KBM-7 (cell line): ENCODE data around the gene VPS26C.
A peak's percentile ranks its signal among the peaks of the same experiment; 100 is the strongest.

ENCODE experiments used
- DNase-seq: peaks from one replicate; pipeline ENCODE4 v3.0.0-alpha.2; 2015
- in situ Hi-C: fragments of 300-500 bp; cut with MboI; formaldehyde crosslinking; loops from 2 replicates; pipeline ENCODE4 v1.14.3; 2020; ENCODE audit warnings: low sequenced_read_pairs, low pct_unique_long_range_greater_than_20kb, mixed read lengths

VPS26C gene

GRCh38 chr21:37268186-37268503 lies 1.0 kb upstream of the VPS26C start:
- in situ Hi-C loops: no loop called here
- no peak for DNase-seq

DNA sequence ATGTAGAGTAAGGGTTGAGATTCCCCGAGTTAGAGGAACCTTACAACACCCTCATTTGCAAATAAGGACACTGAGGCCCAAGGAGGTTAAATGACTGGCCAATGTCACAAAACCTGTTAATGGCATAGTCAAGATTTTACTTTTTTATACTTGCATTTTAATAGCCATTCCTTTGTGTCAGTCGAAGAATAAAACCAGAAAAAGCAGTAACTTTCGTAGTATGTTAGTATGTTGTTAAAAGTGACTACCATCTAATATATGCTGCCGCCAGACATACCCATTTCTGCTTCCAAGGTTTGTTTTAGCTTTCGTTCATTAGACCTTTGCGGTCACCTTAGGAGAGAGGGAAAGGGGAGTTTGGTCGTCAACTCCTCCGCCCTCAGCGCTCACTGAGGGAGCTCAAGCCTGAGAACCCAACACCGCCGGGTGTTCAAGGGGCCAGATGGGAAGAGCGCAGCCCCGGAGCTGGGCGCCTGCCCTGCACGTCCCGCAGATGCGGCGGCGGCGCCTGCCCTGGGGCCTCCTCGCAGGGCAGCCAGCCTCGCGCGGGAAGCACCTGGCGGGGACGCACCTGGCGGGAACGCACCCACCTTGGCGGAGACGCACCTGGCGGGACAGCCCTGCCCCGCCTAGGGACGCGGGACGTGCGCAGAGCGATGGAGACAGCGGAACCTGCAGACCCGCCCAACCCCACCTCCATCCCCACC lies 466 bp downstream of the VPS26C start:
- in situ Hi-C loops: no loop called here
- peak; percentile 66 for DNase-seq

- in situ Hi-C loops: no loop called here
- no peak for DNase-seq
Measured at GRCh38 chr21:37264808-37265207, 2.3 kb downstream of the VPS26C start.

- no peak for DNase-seq
- in situ Hi-C loops: no loop called here
Measured at GRCh38 chr21:37263827-37264600, 3.1 kb downstream of the VPS26C start.

- in situ Hi-C loops: no loop called here
- no peak for DNase-seq
Measured at GRCh38 chr21:37259426-37259825, 7.7 kb downstream of the VPS26C start.

DNA sequence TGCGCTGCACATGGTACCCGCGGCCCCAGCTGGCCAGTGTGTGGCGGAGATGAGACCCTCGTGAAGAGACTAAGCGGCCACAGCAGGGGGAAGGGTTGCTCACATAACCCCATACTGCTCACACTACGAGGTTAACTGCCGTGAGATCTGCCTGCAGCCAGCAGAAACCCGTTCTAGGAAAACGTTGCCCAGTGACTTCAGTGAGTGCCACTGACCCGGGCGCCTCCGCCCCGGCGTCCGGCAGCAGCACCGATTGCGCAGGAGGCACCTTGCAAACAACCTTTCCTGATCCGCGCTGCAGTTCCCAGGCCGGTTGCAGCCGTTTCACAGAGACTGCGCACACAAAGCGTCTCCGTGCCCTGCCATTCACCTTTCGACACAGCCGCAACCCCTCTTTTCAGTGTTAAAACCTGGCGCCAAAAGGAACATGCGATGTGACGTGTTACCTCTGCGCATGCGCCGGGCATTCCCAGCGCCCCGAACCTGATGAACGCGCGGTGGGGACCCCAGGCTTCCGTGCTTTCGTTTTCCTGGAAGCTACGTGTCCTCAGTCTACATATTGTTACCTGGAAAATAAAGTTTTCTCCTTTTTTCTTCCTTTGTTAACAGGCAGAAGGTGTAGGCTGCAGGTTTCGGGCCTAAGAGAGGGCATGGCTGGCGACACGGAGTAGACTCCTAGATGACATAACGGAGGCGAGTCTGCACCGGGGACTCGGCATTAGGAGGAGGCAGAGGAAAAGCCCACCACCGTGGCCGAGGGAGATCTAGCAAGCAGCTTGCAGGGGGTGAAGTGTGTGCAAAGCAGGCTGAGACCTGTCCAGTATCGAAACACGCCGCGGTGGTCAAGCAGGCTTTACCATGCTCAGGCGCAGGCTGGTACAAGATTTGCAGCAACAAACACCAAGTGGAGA lies 8.9 kb downstream of the VPS26C start:
- DNase-seq: peak; percentile 88
- in situ Hi-C loops: no loop called here

GRCh38 chr21:37257511-37257966 lies 9.6 kb downstream of the VPS26C start:
- in situ Hi-C loops: no loop called here

DNA sequence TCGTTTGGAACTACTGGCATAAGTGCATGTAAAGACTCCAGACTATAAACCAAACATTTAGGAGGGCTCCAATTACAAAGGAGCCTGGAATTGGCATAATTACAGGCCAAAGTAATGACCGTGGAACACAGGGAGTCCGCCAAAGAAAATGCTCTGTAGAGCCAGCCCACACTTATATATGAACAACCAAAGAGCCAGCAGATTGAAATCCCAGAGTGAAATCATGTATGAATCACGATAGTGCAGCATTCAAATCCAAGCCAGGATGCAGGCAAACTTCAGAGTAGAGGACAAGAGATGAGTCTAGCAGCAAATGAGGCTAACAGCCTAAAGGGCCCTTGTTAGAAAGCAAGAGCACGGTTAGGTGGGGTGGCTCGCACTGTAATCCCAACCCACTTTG lies 13.1 kb downstream of the VPS26C start:
- in situ Hi-C loops: no loop called here
- no peak for DNase-seq

More at GRCh38 chr21:37257511-37257966, 9.6 kb downstream of the VPS26C start:
- DNase-seq: peak; percentile 78

DNA sequence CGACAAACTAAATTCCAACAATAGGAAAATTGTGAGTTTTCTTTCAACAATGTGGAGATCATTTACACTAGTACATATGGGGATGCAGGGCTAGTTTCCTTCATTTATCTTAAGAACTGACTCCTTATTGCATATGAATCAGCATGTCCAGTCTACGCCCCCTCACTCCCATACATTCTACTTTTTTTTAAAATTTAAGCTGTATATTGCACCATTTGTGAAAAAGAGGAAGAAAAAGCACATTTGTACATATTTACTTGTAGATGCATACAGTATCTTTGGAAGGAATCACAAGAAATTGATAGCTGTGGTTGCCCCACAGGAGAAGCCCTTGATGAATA lies 15.9 kb downstream of the VPS26C start:
- peak; percentile 60 for DNase-seq
- in situ Hi-C loops: no loop called here

GRCh38 chr21:37249112-37249904 lies 17.8 kb downstream of the VPS26C start:
- in situ Hi-C loops: no loop called here
- no peak for DNase-seq

DNA sequence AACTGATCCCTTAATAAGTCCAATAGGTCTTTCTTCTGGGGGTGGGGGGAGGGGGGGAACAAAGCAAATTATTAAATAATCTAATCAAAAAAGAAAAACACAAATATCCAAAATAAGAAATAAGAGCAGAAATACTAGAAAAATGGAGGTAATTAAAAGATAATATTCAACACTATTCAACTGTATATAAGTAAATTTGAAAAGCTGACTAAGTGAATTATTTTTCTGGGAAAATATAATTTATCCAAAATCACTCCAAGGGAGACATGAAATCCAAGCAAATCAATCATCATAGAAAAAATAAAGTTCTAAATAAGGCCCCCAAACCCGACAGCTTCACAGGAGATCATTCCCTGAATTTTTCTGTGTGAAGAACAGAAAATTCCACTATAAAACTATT lies 18.8 kb downstream of the VPS26C start:
- in situ Hi-C loops: no loop called here
- no peak for DNase-seq

DNA sequence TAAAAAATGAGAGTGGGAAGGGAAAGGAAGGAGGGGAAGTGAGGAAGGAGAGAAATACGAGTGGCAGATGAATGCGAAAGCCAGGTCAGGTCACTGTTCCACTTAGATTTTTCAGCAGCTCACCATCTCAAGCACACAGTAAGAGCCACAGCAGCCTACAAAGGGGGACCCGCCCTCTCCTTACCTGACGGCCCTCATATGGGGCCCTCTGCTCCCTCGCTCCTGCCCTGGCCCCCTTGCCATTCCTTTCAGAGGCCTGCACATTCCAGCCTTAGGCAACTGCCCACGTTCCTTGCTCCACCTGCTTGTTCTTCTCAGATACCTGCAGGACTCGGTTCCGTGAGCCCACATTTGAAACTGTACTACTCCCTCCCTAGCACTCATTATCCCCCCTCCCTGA lies 22.0 kb downstream of the VPS26C start:
- DNase-seq: no peak
- in situ Hi-C loops: no loop called here

GRCh38 chr21:37244501-37245095 lies 22.5 kb downstream of the VPS26C start:
- DNase-seq: peak; percentile 42
- in situ Hi-C loops: no loop called here

DNA sequence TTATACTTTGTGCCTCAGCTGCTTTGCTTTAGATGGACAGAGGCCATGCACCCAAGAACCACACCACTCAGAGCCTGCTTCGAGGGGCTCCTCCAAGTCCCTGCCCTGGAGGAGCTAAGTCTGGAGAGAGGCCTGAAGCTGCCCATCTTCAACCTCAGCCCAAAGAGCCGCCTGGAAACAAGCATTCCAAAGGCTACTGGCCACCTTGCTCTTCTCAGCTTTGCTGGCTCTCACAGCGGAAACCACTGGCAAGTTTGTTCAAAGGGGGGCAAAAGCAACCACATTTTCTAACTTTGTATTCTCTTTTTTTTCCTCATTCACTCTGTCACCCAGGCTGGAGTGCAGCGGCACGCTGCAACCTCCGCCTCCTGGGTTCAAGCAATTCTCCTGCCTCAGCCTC lies 23.2 kb downstream of the VPS26C start:
- DNase-seq: no peak
- in situ Hi-C loops: no loop called here

DNA sequence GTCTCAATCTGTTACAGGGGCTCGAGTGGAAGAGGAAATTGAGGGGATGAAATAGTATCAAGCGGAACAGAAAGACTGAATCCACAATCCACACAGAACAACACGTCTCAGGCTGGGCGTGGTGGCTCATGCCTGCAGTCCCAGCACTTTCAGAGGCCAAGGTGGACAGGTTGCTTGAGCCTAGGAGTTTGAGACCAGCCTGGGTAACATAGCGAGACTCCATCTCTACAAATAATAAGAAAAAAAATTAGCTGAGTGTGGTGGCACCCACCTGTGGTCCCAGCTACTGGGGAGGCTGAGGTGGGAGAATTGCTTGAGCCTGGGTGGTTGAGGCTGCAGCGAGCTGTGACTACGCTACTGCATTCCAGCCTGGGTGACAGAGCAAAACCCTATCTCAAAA lies 25.7 kb downstream of the VPS26C start:
- in situ Hi-C loops: no loop called here
- DNase-seq: no peak

GRCh38 chr21:37240978-37241377 lies 26.2 kb downstream of the VPS26C start:
- DNase-seq: no peak
- in situ Hi-C loops: no loop called here

DNA sequence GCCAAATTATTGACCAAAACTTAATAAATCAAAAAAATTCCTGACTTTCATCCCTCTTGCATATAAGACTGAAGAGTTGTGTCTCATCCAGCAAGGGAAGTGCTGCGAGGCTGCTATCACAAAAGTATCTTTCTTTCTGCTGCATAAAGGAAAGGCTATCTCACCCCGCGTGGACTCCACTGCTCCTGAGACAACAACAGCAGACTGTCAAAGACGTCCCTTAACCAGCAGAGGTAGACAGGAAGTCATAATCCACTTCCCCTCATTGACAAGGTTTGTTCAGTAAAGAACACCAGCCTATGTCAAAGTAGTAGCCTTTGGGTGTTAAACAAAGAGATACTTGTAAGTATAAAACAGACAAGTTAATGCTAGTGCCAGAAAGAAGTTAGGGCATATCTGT lies 29.4 kb downstream of the VPS26C start:
- in situ Hi-C loops: no loop called here
- peak; percentile 43 for DNase-seq

DNA sequence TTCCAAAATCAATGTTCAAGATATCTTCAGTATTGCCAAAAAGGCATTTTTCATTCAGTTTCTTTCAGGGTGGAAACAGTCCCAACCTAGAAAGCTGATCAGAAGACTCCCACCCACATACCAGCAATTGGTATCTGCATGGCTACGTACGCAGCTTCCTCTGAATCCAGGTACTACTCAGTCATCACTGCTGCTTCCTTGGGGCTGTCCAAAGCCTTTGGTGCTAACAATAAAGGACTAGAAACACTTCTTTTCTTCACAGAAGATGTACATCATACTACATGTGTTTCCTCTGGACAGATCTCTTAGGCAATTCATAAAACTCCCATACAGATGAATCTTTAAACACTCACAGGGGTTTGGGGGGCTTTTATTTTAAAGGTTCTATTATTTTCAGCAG lies 29.8 kb downstream of the VPS26C start:
- DNase-seq: no peak
- in situ Hi-C loops: no loop called here
